Naive thymus-derived CD8-positive, alpha-beta T cell (primary cell): ENCODE data around the gene CCDC197. TPM values are rescaled to one million over a fixed set of nuclear protein-coding genes. Genes with fewer than 3 reads are reported as not detected.

Source experiments
- ATAC-seq, 2 donors: fragments of 150-1000 bp; cut with Tn5 transposase in 1 of 2; sonication (Bioruptor Pico), chemical (Tn5 transposase) in 1 of 2; 1 replicate in 1 of 2; 2 replicates in 1 of 2; pipeline ENCODE4 v1.10.0; 2021; ENCODE audit warnings: mild to moderate bottlenecking in 2 of 2, moderate library complexity in 2 of 2
- POLR2A ChIA-PET: fragments of 350-600 bp; sonication (Branson Sonifier 250); formaldehyde crosslinking; loops from one replicate; lab custom pipeline; 2021; ENCODE audit warnings: antibody characterized with exemption; lab: Charles Lee
- DNase-seq, 10 donors: peaks; one replicate each; pipeline versions ENCODE4 v3.0.0 to v3.0.0-alpha.2; 2020 to 2022
- H3K27ac Mint-ChIP-seq, 10 donors: one replicate each; pipeline ENCODE4 v1.8.0; 2020 to 2022; ENCODE audit warnings: mild to moderate bottlenecking in 10 of 10, mixed read lengths in 10 of 10, moderate library complexity in 4 of 10, inconsistent platforms in 1 of 10
- H3K27me3 Mint-ChIP-seq, 5 donors: one replicate each; pipeline ENCODE4 v1.8.0; 2021 to 2022; ENCODE audit warnings: mixed read lengths in 5 of 5
- H3K36me3 Mint-ChIP-seq, 3 donors: one replicate each; pipeline ENCODE4 v1.8.0; 2020 to 2022; ENCODE audit warnings: mixed read lengths in 3 of 3, mild to moderate bottlenecking in 2 of 3, inconsistent platforms in 1 of 3
- H3K4me1 Mint-ChIP-seq, 4 donors: one replicate each; pipeline ENCODE4 v1.8.0; 2021 to 2022; ENCODE audit warnings: mixed read lengths in 4 of 4
- H3K4me3 Mint-ChIP-seq, 10 donors: one replicate each; pipeline ENCODE4 v1.8.0; 2020 to 2022; ENCODE audit warnings: mild to moderate bottlenecking in 10 of 10, mixed read lengths in 10 of 10, moderate library complexity in 6 of 10, inconsistent platforms in 1 of 10
- H3K9me3 Mint-ChIP-seq, 9 donors: one replicate each; pipeline ENCODE4 v1.8.0; 2020 to 2022; ENCODE audit warnings: mixed read lengths in 9 of 9, mild to moderate bottlenecking in 3 of 9, inconsistent platforms in 1 of 9, moderate library complexity in 1 of 9
- polyA plus RNA-seq, 3 donors: library from polyadenylated mRNA; unstranded; fragments of 300-500 nt; fragmentation: Illumina TruSeq; gene quantifications; one replicate each; pipeline ENCODE4 v1.2.3, GENCODE V29; 2021
- total RNA-seq, 8 experiments: library from RNA in 2 of 8; stranded (reverse) in 2 of 8; gene quantifications; one replicate each; pipeline ENCODE4 v1.2.3 and lab custom pipeline; 2021 to 2026

Gene CCDC197
- total and polyA plus RNA-seq, 5 experiments from 2014 or later, result not detected

DNA sequence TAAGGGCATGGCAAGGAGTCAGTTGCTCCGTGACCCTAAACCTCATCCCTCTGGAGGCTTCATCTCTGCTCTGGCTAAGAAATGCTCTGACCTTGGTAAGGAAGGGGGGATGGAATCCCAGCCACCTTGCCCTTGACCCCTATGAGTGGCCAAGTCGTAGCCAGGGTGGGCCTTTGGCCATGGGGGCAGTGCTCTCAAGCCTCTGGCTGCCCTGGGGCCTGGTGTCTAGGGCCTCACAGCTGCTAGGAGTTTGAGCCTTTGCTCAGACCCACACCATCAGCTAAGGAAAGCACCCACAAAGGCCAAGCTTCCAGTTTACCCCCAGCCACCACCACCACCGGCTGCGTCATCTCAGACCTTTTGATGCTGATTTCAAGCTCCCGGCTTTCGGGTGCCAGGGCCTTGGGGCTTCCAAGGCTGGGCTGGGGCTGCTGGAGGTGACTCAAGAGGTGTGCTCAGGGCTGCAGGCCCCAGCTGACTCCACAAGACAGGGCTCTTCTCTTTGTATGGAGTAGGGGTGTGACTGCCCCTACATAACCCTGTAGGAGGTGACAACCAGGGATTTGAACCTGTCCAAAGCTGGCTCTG is 24.4 kb upstream of the CCDC197 start:
- DNase-seq (no peak), ATAC-seq (no peak)
- H3K4me3 Mint-ChIP-seq, result peak overlapping the region in 1 of 10 donors; percentile 54
- H3K9me3 Mint-ChIP-seq, result peaks cover 3 to 24% (median 19%) of the 10 kb centered on the region in 9 donors
- peak overlapping the region in 1 of 10 donors; percentile 43 for H3K27ac Mint-ChIP-seq
- H3K27me3 Mint-ChIP-seq, result peaks cover 1 to 15% (median 6%) of the 10 kb centered on the region in 5 donors
- H3K36me3 Mint-ChIP-seq, result peaks cover 0 to 9% (median 9%) of the 10 kb centered on the region in 3 donors
- peaks cover 19 to 58% (median 45%) of the 10 kb centered on the region in 4 donors for H3K4me1 Mint-ChIP-seq
- POLR2A ChIA-PET, result interaction anchor here (1.5 kb wide), 1 partner anchor 10 kb away, joined by 7 read pairs; no protein-coding TSS in a partner anchor

DNA sequence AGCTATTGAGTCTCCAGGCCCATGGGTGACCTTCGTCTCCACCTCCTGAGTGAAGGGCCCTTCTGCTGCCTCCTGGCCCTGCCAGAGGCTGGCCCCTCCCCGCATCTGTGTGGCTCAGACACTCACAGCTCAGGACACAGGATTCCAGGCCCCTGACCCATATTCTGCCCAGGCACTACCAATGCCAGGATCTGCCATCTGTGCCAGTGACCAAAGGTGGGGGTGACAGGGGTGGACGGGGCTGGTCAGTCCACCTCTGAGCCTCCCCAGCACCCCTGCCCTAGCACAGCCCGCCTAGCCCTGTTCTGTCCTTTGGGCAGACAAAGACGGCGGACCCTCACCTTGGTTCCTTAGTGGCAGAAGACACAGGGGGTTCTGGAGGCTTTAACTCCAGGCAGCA is 23.5 kb upstream of the CCDC197 start:
- no peak for DNase-seq
- peaks cover 22 to 60% (median 53%) of the 10 kb centered on the region in 4 donors for H3K4me1 Mint-ChIP-seq
- H3K27ac Mint-ChIP-seq, result no peak overlapping the region
- peaks cover 0 to 14% (median 9%) of the 10 kb centered on the region in 3 donors for H3K36me3 Mint-ChIP-seq
- peaks cover 3 to 33% (median 19%) of the 10 kb centered on the region in 9 donors for H3K9me3 Mint-ChIP-seq
- POLR2A ChIA-PET, result interaction anchor here (1.5 kb wide), 1 partner anchor 11 kb away, joined by 7 read pairs; no protein-coding TSS in a partner anchor
- no peak for ATAC-seq
- H3K27me3 Mint-ChIP-seq, result peaks cover 1 to 15% (median 6%) of the 10 kb centered on the region in 5 donors
- no peak overlapping the region for H3K4me3 Mint-ChIP-seq

DNA sequence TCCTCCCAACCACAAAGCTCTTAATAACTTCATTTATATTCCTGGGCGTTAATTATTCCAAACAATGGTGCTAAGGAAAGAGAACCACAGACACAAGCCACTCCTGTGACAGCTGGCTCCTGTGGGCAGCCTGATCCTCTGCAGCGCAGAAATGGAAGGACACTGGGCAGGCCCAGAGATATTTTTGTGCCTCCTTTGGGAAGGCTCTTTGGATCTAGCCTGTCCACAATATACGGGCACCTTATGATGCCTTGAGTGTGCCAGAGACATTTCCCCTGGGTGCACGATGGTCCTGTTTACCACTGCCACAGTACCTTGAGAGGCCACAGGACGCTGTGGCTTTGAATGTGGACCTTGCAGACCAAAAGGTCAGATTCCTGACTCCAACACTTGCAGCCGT is 22.8 kb upstream of the CCDC197 start:
- peaks cover 22 to 62% (median 56%) of the 10 kb centered on the region in 4 donors for H3K4me1 Mint-ChIP-seq
- DNase-seq (no peak), ATAC-seq (no peak)
- POLR2A ChIA-PET, result interaction anchor here (0.9 kb wide), 1 partner anchor 16 kb away, joined by 3 read pairs; no protein-coding TSS in a partner anchor
- no peak overlapping the region for H3K27ac Mint-ChIP-seq
- peaks cover 0 to 14% (median 9%) of the 10 kb centered on the region in 3 donors for H3K36me3 Mint-ChIP-seq
- H3K4me3 Mint-ChIP-seq, result no peak overlapping the region
- H3K27me3 Mint-ChIP-seq, result peaks cover 1 to 15% (median 6%) of the 10 kb centered on the region in 5 donors
- peaks cover 3 to 33% (median 19%) of the 10 kb centered on the region in 9 donors for H3K9me3 Mint-ChIP-seq

DNA sequence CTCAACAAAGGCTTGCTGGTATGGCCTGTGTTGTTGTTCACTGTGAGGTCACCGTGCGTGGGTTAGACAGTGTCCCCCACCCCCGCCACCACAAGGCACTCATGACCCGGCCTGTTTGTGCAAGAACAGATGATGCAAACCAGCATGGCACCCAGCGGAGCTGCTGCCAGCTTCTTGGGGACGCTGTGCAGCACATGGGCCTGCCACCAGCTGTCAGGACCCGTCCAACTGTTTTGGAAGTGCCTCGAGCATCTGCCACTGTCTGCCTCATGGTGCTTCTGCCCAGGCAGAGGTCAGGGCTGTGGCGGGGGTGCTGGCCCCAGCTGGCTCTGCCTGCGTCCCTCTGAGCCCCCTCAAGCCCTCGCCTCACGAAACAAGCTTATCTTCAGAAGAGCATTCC is 22.3 kb upstream of the CCDC197 start:
- H3K27ac Mint-ChIP-seq, result peak overlapping the region in 1 of 10 donors; percentile 53

DNA sequence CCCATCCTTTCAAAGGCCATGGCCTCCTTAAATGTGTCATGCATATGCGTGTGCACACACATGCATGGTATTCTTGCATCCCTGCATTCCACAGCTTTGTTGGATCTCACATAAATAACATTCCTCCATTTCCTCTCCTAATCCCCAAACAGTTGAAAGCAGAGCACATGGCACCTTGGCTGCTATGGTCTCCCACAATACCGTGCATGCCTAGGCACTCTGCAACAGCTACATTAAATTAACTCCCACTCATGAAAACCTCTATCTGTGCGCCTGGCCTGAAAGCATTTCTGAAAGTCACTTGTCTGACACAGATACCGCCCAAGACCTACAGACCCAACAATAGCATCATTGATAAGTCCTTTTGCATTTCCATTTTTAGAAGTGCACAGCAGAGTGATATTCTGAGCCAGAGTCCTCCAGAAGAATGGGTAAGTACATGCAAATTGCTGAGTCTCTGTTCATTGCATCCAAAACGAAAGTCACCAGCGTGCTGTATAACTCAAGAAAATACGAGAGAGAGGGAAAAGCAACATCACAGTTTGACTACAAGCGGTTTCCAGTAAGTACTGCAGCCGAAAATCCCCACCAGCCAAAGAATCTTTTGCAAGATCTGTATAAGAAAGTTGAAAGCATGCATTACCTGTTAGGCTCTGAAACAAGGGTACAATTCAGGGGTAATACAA is 21.2 kb upstream of the CCDC197 start:
- H3K9me3 Mint-ChIP-seq, result peaks cover 3 to 36% (median 19%) of the 10 kb centered on the region in 9 donors
- H3K27ac Mint-ChIP-seq, result peak overlapping the region in 2 of 10 donors; percentile 22 to 55
- H3K36me3 Mint-ChIP-seq, result peaks cover 0 to 14% (median 9%) of the 10 kb centered on the region in 3 donors
- peaks cover 1 to 15% (median 6%) of the 10 kb centered on the region in 5 donors for H3K27me3 Mint-ChIP-seq
- peak overlapping the region in 6 of 10 donors; percentile 5 to 52 (median 44) for H3K4me3 Mint-ChIP-seq
- H3K4me1 Mint-ChIP-seq, result peaks cover 26 to 66% (median 56%) of the 10 kb centered on the region in 4 donors
- DNase-seq (no peak), ATAC-seq (no peak)
- POLR2A ChIA-PET, result interaction anchor here (0.6 to 1.7 kb wide), 2 partner anchors 13 to 59 kb away, joined by 4 read pairs; no protein-coding TSS in a partner anchor

More for the DNA sequence above, 22.3 kb upstream of the CCDC197 start:
- no peak for DNase-seq
- Mint-ChIP-seq H3K27me3 (peaks cover 1 to 15% (median 6%) of the 10 kb centered on the region in 5 donors), H3K4me3 (no peak overlapping the region), H3K4me1 (peaks cover 22 to 65% (median 58%) of the 10 kb centered on the region in 4 donors), H3K9me3 (peaks cover 3 to 36% (median 19%) of the 10 kb centered on the region in 9 donors), H3K36me3 (peaks cover 0 to 14% (median 9%) of the 10 kb centered on the region in 3 donors)
- ATAC-seq, result no peak
- POLR2A ChIA-PET, result interaction anchor here (0.9 kb wide), 1 partner anchor 16 kb away, joined by 3 read pairs; no protein-coding TSS in a partner anchor

DNA sequence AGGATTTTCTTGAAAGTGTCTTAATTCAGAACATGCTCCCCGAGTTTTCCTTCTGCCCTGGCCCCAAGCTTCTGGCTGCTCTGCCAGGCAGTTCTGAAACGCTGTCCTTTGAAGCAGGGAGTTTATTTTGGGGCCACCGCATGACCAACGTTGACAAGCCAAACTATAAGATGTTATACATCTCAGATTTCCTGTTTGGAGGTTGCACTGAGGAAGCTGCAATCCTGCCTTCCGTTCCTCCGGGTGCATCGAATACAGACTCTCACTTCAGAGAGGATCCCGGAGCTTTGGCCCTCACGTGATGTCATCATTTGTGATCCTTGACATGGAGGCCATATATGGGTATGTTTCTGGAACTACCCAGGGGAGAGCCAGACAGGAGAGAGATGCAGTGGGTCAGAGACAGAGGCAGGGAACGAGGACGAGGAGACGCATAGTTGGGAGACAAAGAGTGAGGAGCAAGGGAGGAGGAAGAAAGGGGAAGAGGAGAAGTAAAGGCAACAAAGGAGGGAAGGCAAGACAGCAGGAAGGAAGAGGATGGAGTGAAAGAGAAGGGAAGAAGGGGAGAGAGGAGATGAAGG is 20.5 kb upstream of the CCDC197 start, which contains the start of gene ASB2:
Gene ASB2 (minus strand): TSS at position 94 of the 581 bp plus-strand sequence. CDS start 12,031 bp downstream, outside the sequence.
- Mint-ChIP-seq H3K9me3 (peaks cover 3 to 36% (median 19%) of the 10 kb centered on the region in 9 donors), H3K4me3 (peak within 1 kb of the TSS in 7 of 10 donors; percentile 5 to 69 (median 49)), H3K36me3 (peaks cover 0 to 14% (median 9%) of the 10 kb centered on the region in 3 donors), H3K4me1 (peaks cover 26 to 66% (median 52%) of the 10 kb centered on the region in 4 donors), H3K27me3 (peaks cover 1 to 15% (median 6%) of the 10 kb centered on the region in 5 donors), H3K27ac (peak within 1 kb of the TSS in 3 of 10 donors; percentile 37 to 62 (median 55))
- POLR2A ChIA-PET, result interaction anchor here (0.6 to 1.7 kb wide), 2 partner anchors 14 to 26 kb away, joined by 4 read pairs; no protein-coding TSS in a partner anchor
- DNase-seq (no peak), ATAC-seq (no peak)

DNA sequence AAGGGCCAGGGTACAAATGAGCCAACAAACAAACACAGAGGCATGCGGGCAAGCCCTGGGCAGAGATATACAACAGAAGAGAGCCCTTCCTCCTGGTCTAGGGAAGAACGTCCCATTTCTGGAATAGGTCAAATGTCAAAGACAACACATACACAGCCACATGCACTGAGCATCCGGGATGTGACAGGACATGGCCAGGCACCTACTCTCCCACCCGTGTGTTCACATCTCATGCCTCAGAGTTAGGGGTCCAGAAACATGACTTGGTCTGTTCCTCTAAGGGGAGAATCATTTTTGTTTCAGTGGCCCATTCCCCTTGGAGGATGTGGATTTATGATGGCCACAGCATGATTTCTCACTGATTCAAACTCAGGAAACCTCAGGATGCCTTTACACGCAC is 19.9 kb upstream of the CCDC197 start:
- no peak overlapping the region for H3K27ac Mint-ChIP-seq
- peaks cover 0 to 14% (median 9%) of the 10 kb centered on the region in 3 donors for H3K36me3 Mint-ChIP-seq
- DNase-seq (no peak), ATAC-seq (no peak)
- peak overlapping the region in 4 of 10 donors; percentile 47 to 69 (median 50) for H3K4me3 Mint-ChIP-seq
- H3K4me1 Mint-ChIP-seq, result peaks cover 26 to 61% (median 51%) of the 10 kb centered on the region in 4 donors
- H3K27me3 Mint-ChIP-seq, result peaks cover 1 to 15% (median 6%) of the 10 kb centered on the region in 5 donors
- H3K9me3 Mint-ChIP-seq, result peaks cover 3 to 36% (median 19%) of the 10 kb centered on the region in 9 donors
- POLR2A ChIA-PET, result interaction anchor here (0.6 kb wide), 1 partner anchor 25 kb away, joined by 4 read pairs; no protein-coding TSS in a partner anchor

DNA sequence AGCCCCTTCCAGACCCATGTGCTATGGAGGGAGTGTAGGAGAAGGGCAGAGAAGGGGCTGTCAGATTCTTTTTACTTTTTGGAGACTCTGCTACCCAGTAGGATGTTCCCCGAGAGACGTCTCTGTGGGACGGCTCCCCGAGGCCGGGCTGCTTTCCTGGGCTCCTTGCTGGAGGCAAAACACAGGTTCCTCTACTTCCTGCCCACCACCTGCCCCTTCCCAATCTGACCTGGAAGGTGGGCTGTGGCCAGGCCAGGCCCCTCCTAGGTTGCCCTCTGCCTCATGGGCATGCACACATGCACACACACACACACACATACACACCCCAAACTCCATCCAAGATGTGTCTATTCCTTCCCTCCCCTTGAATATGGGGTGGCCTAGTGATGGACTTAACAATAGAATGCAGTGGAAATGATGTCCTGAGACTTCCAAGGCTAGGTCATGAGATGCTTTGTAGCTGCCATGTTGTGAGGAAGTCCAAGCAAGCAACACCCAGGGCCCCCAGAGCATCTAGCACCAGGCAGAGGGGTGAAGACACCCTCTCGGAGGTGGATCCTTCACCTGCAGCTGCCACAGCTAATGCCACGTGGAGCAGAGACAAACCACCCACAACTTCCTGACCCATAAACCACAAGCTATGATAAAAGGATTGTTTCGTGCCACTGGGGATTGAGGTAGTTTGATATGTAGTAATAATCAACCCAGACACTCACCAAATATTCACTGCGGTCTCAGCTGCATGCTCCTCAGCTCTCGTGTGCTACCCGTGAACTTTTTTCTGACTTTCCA is 19.1 kb upstream of the CCDC197 start:
- Mint-ChIP-seq H3K36me3 (peaks cover 0 to 14% (median 9%) of the 10 kb centered on the region in 3 donors), H3K4me1 (peaks cover 25 to 60% (median 51%) of the 10 kb centered on the region in 4 donors)

DNA sequence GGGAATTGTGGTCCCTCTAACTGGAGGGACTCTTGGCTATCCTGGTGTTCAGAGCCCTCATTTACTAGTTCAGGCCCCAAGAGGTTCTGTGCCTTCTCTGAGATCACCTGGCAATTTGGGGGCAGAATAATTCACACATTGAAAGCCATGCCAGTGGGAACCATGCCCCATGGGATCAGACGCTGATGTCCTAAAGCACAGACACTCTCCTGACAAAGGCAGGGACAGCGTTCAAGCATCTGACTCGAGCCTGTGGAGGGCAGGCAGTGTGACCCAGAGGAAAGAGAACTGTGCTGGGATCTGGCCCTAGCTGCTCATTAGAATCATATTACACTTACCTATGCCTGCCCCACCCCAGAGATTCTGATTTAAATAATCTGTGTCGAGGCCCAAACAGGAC is 18.4 kb upstream of the CCDC197 start:
- Mint-ChIP-seq H3K27ac (peak overlapping the region; percentile 61 to 91 (median 81)), H3K9me3 (peaks cover 3 to 36% (median 19%) of the 10 kb centered on the region in 9 donors), H3K36me3 (peaks cover 0 to 14% (median 9%) of the 10 kb centered on the region in 3 donors), H3K4me1 (peaks cover 25 to 60% (median 51%) of the 10 kb centered on the region in 4 donors), H3K4me3 (peak overlapping the region in 9 of 10 donors; percentile 12 to 75 (median 46)), H3K27me3 (peaks cover 1 to 12% (median 6%) of the 10 kb centered on the region in 5 donors)
- ATAC-seq, result peak in 1 of 2 donors; percentile 8
- no peak for DNase-seq
- POLR2A ChIA-PET, result interaction anchor here (0.7 to 1.5 kb wide), 6 partner anchors 11 to 39 kb away, joined by 3 to 8 read pairs (median 4); no protein-coding TSS in a partner anchor

More for the DNA sequence above, 19.1 kb upstream of the CCDC197 start:
- DNase-seq, result peak in 9 of 10 donors; percentile 40 to 86 (median 76)
- peaks cover 1 to 15% (median 6%) of the 10 kb centered on the region in 5 donors for H3K27me3 Mint-ChIP-seq
- peaks cover 3 to 36% (median 19%) of the 10 kb centered on the region in 9 donors for H3K9me3 Mint-ChIP-seq
- ATAC-seq, result peak; percentile 92 to 96
- POLR2A ChIA-PET, result interaction anchor here (0.7 to 1.5 kb wide), 6 partner anchors 10 to 38 kb away, joined by 3 to 8 read pairs (median 4); no protein-coding TSS in a partner anchor
- peak overlapping the region; percentile 12 to 75 (median 49) for H3K4me3 Mint-ChIP-seq
- H3K27ac Mint-ChIP-seq, result peak overlapping the region; percentile 61 to 91 (median 82)

DNA sequence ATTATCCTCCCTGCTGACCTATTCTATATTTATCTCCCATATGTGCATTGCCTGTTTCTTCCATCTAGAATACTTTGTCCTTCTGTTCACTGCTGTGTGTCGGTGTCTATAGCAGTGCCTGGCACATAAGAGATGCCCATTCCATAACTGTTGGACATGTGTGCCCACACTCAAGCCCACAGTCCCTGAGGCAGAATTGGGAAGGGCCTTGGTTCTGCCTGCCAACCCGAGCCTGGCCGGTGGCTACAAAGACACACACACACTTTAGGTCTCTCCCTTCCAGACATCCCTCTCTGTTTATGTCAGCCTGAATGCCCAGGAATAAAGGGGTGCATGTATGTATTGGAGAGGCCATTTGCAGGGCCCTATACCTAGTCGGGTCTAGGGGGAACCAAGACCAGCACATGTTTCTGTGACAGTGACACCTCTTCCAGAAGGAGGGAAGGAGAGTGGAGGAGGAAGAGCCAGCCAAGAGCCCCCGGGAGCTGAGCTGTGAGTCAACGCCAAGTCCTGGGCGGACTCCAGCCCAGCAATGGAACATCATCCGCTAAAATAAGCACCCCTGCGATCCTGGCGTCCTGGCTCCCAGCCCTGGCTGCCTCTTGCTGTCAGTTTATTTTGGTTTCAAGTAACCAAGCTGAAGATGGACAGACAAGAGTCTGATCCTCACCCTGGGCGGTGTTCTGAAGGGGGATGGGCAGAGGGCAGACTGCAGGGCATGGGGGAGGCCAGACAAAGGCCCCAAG is 16.5 kb upstream of the CCDC197 start:
- peaks cover 1 to 12% (median 5%) of the 10 kb centered on the region in 5 donors for H3K27me3 Mint-ChIP-seq
- DNase-seq, result no peak
- peak overlapping the region in 1 of 10 donors; percentile 26 for H3K4me3 Mint-ChIP-seq
- no peak for ATAC-seq
- H3K36me3 Mint-ChIP-seq, result peaks cover 0 to 11% (median 9%) of the 10 kb centered on the region in 3 donors
- POLR2A ChIA-PET, result no interaction called here
- peaks cover 24 to 57% (median 48%) of the 10 kb centered on the region in 4 donors for H3K4me1 Mint-ChIP-seq
- peaks cover 3 to 33% (median 16%) of the 10 kb centered on the region in 9 donors for H3K9me3 Mint-ChIP-seq
- H3K27ac Mint-ChIP-seq, result peak overlapping the region in 2 of 10 donors; percentile 41 to 62
